ENCODE measurements around the gene RCC2.
"Not testable (repeated sequence)": the region's sequence is repeated elsewhere in the genome, so short reads cannot be mapped to it uniquely, and the experiment has no call there.

Gene RCC2

GRCh38 chr1:17439250-17440073 lies at the start of gene RCC2:
RCC2 (minus strand) TSS chr1:17439677; CDS start chr1:17438514, 1,163 bp downstream.
- DNase-seq (ENCODE audit: low read depth in 2 of 2) = peak; percentile 76 to 81
- TF ChIP-seq, protein P1, sequence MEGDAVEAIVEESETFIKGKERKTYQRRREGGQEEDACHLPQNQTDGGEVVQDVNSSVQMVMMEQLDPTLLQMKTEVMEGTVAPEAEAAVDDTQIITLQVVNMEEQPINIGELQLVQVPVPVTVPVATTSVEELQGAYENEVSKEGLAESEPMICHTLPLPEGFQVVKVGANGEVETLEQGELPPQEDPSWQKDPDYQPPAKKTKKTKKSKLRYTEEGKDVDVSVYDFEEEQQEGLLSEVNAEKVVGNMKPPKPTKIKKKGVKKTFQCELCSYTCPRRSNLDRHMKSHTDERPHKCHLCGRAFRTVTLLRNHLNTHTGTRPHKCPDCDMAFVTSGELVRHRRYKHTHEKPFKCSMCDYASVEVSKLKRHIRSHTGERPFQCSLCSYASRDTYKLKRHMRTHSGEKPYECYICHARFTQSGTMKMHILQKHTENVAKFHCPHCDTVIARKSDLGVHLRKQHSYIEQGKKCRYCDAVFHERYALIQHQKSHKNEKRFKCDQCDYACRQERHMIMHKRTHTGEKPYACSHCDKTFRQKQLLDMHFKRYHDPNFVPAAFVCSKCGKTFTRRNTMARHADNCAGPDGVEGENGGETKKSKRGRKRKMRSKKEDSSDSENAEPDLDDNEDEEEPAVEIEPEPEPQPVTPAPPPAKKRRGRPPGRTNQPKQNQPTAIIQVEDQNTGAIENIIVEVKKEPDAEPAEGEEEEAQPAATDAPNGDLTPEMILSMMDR (IDR thresholded peaks at IDR 0.05; ENCODE audit: low read depth, low read length) = no peak
- H3K4me3 ChIP-seq (replicated peaks in 1 of 2; ENCODE audit: low read depth in 2 of 2, low read length in 2 of 2) = peak within 1 kb of the TSS; percentile 73 to 86

DNA sequence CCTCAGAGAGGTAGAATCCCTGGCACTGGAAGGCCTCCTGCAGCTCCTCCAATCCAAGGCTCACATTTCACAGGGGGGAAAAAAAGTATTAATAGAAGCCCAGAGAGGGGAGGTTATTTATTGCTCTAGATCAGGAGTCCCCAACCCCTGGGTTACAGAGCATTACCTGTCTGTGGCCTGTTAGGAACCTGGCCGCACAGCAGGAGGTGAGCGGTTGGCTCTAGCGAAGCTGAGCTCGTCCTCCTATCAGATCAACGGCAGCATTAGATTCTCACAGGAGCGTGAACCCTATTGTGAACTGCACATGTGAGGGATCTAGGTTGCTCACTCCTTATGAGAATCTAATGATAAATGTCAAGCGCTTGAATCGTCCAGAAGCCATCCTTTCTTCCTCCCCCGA lies 46.8 kb upstream of the RCC2 start:
- no peak for DNase-seq (ENCODE audit: low read depth in 2 of 2)
- TF ChIP-seq, protein P1 (IDR thresholded peaks at IDR 0.05; ENCODE audit: low read depth, low read length) = no peak
- no peak overlapping the region for H3K4me3 ChIP-seq (replicated peaks in 1 of 2; ENCODE audit: low read depth in 2 of 2, low read length in 2 of 2)

DNA sequence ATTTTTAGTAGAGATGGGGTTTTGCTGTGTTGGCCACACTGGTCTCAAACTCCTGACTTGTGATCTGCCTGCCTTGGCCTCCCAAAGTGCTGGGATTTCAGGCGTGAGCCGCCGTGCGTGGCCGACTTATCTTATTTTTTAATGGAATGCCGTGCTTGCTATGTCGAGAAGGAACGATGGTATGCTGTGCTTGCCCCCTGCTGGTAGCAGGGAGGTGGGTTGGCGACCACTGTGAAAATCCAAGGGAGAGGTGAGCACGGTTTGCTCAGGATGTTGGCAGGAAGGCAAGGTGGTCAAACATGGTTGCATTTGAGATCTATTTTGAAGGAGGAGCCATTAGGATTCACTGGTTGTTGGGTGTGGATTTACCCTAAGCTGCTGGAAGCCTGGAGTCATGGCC lies 45.8 kb upstream of the RCC2 start:
- peak; percentile 41 to 51 for DNase-seq (ENCODE audit: low read depth in 2 of 2)
- H3K4me3 ChIP-seq (replicated peaks in 1 of 2; ENCODE audit: low read depth in 2 of 2, low read length in 2 of 2) = no peak overlapping the region
- TF ChIP-seq, protein P1 (IDR thresholded peaks at IDR 0.05; ENCODE audit: low read depth, low read length) = peak; percentile 57

- not testable (repeated sequence) for H3K4me3 ChIP-seq (replicated peaks in 1 of 2; ENCODE audit: low read depth in 2 of 2, low read length in 2 of 2); DNase-seq (ENCODE audit: low read depth in 2 of 2)
Observed at GRCh38 chr1:17481981-17482380, 42.5 kb upstream of the RCC2 start.

- TF ChIP-seq, protein P1 (IDR thresholded peaks at IDR 0.05; ENCODE audit: low read depth, low read length) = no peak
- DNase-seq (ENCODE audit: low read depth in 2 of 2) = no peak
Observed at GRCh38 chr1:17480846-17481245, 41.4 kb upstream of the RCC2 start.

GRCh38 chr1:17475752-17476151 lies 36.3 kb upstream of the RCC2 start:
- peak; percentile 73 to 82 for DNase-seq (ENCODE audit: low read depth in 2 of 2)
- no peak overlapping the region for H3K4me3 ChIP-seq (replicated peaks in 1 of 2; ENCODE audit: low read depth in 2 of 2, low read length in 2 of 2)
- TF ChIP-seq, protein P1 (IDR thresholded peaks at IDR 0.05; ENCODE audit: low read depth, low read length) = no peak

More at GRCh38 chr1:17480846-17481245, 41.4 kb upstream of the RCC2 start:
- no peak overlapping the region for H3K4me3 ChIP-seq (replicated peaks in 1 of 2; ENCODE audit: low read depth in 2 of 2, low read length in 2 of 2)

GRCh38 chr1:17474836-17475555 lies 35.5 kb upstream of the RCC2 start:
- not testable (repeated sequence) for DNase-seq (ENCODE audit: low read depth in 2 of 2); H3K4me3 ChIP-seq (replicated peaks in 1 of 2; ENCODE audit: low read depth in 2 of 2, low read length in 2 of 2)
